HG03064 (cell line): ENCODE data around the gene UBE2O.

ENCODE experiments used
- ATAC-seq: cut with Tn5 transposase; IDR thresholded peaks from one replicate; pipeline ENCODE4 v1.9.1; 2021; ENCODE audit warnings: low read depth; ENCODE audit not compliant: unreplicated experiment

Gene UBE2O

GRCh38 chr17:76398523-76399174 is 54.3 kb downstream of the UBE2O start:
- ATAC-seq = no peak

- ATAC-seq = no peak
These were observed 55.0 kb downstream of the UBE2O start for GRCh38 chr17:76397687-76398522.

GRCh38 chr17:76397184-76397583 is 55.8 kb downstream of the UBE2O start:
- no peak for ATAC-seq

DNA sequence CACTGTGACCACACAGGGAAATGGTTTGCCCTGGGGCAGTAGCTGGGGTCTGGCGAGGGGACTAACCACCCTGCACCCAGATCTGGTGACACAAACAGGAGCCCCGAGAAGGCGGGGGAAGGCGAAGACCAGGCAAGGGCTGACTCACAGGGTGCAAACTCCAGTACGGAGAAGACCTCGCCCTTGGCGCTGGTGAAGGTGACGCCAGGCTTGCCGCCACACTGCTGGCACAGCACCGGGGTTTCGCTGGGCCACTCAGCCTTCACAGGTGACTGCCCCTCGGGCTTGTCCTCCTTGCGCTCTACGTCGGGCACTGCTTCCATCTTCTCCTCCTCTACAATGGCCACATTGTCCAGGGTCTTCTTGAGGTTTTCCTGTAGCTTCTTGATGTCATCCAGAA is 57.0 kb downstream of the UBE2O start:
- ATAC-seq = no peak

- no peak for ATAC-seq
These were observed 58.8 kb downstream of the UBE2O start for GRCh38 chr17:76394166-76394565.

DNA sequence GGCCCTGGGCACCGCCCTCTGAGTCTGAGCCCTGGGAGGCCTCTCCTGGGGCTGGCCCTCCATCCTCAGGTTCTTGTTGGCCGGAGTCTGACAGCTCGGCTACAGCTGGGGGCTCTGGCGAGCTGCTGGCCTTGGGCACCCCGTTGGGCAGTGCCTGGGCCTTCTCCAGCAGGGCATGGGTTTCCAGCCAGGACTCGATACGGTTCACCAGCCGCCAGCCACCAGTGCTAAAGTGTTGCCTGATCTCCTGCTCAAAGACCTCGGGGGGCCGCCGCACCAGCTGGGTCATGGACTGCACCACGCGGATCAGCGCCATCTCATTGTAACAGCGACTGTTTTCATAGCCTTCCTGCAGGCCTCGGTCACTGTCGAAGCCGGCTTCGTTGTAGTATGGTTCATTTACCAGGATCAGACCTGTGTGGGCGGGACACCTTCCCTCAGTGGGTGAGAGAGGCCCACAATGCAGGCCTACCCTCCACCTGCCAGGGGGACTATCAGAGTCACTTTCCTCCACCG is 61.7 kb downstream of the UBE2O start:
- no peak for ATAC-seq

GRCh38 chr17:76390003-76390421 is 62.9 kb downstream of the UBE2O start:
- ATAC-seq = no peak

GRCh38 chr17:76388966-76389888 is 63.7 kb downstream of the UBE2O start:
- ATAC-seq = no peak

DNA sequence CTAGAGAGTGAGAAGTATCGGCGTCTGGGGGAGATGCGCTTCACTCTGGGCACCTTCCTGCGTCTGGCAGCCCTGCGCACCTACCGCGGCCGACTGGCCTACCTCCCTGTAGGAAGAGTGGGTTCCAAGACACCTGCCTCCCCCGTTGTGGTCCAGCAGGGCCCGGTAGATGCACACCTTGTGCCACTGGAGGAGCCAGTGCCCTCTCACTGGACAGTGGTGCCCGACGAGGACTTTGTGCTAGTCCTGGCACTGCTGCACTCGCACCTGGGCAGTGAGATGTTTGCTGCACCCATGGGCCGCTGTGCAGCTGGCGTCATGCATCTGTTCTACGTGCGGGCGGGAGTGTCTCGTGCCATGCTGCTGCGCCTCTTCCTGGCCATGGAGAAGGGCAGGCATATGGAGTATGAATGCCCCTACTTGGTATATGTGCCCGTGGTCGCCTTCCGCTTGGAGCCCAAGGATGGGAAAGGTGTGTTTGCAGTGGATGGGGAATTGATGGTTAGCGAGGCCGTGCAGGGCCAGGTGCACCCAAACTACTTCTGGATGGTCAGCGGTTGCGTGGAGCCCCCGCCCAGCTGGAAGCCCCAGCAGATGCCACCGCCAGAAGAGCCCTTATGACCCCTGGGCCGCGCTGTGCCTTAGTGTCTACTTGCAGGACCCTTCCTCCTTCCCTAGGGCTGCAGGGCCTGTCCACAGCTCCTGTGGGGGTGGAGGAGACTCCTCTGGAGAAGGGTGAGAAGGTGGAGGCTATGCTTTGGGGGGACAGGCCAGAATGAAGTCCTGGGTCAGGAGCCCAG is 65.8 kb downstream of the UBE2O start:
- ATAC-seq = no peak

DNA sequence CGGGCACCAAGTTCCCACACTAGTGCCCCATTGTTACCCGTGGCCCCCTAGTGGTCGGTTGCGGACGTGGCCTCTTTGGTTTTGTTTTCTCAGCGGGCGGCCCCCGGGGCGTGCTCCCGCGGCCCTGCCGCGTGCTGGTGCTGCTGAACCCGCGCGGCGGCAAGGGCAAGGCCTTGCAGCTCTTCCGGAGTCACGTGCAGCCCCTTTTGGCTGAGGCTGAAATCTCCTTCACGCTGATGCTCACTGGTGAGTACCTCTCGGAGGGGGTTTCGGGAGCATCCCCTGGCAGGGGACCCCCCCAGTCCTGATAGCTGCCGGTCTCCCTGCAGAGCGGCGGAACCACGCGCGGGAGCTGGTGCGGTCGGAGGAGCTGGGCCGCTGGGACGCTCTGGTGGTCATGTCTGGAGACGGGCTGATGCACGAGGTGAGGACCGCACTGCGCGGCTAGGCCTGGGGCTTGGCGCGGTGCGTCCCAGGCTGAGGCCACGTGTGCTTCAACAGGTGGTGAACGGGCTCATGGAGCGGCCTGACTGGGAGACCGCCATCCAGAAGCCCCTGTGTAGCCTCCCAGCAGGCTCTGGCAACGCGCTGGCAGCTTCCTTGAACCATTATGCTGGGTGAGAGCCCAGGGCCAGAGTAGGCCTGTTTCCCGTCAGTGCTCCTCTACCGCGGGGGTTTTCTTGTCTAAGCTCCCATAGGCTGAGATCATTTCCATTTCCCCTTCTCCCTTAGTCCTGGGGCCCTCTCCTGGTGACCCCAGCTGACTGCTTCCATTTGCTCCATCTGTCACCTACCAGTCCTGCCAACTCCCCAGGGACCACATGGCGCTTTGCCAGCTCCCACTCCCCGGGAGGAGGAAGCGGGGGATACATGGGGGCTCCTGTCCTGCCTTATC is 66.8 kb downstream of the UBE2O start:
- no peak for ATAC-seq

DNA sequence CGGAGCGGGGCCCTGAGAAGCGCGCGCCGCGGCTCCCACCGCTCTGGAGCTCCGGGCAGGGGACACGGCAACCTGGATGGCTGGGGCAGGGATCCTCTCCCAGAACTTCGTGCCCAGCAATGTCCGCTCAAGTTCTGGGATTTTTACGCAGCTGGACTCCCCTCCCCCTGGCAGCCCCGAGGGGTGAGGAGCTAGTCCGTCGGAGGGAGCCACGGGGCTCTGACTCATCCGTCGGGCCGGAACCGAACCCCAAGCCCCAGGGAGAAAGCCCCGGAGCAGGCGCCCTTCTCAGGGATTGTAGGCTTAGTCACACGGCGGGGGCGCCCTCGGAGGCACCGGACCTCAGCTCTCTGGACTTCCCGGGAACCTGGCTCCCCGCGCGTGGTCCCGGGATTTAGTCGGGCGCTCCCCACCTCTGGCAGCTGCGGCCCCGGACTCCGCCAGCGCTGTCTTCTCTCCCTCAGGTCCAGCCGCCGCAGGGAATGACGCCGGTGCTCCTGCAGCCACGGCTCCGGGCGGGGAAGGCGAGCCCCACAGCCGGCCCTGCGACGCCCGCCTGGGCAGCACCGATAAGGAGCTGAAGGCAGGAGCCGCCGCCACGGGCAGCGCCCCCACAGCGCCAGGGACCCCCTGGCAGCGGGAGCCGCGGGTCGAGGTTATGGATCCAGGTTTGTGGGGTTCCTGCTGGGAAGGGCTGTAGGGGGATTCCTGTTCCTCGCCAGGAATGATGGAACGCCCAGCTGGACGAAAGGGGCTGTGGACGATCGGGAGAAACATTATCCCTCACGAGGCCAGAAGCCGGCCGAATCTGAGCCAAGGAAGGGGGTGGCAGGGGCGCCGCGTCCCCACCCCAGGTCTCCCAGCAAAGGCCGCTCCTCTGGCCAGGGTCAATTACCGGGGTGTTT is 67.7 kb downstream of the UBE2O start:
- ATAC-seq = no peak

DNA sequence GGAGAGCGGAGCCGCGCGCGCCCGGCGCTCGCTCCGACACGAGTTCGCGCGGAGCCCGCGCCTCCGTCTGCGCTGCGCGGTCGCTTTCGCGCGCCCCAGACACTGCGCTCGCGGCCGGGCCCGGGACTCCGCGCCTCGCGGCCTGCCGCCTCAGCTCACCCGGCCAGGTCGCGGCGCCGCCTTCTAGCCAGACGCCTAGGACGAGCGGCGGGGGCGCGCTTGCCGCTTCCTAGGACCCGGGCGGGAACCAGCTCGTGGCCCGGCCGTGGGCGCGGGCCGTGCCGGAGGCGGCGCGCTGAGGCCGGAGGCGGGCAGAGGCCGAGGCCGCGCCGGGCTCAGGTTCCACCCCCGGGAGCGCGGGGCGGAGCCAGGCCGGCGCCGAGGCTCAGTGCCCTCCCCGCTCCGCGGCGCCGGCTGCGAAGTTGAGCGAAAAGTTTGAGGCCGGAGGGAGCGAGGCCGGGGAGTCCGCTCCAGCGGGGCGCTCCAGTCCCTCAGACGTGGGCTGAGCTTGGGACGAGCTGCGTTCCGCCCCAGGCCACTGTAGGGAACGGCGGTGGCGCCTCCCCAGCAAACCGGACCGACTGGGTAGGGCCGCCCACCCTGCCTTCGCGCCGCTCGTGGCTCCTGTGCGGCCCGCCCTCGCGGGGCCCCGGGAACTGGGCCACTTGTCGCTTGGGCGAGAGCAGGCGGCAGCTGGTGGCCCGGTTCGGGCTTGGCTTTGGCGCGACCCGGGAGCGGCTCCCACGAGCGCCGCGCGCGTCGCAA is 68.5 kb downstream of the UBE2O start, which contains the start of gene SPHK1:
Gene SPHK1 (plus strand): TSS at position 388 of the 765 bp plus-strand sequence. CDS start 1,036 bp downstream, outside the sequence.
- no peak for ATAC-seq

GRCh38 chr17:76383546-76384221 is 69.3 kb downstream of the UBE2O start:
- ATAC-seq = no peak

DNA sequence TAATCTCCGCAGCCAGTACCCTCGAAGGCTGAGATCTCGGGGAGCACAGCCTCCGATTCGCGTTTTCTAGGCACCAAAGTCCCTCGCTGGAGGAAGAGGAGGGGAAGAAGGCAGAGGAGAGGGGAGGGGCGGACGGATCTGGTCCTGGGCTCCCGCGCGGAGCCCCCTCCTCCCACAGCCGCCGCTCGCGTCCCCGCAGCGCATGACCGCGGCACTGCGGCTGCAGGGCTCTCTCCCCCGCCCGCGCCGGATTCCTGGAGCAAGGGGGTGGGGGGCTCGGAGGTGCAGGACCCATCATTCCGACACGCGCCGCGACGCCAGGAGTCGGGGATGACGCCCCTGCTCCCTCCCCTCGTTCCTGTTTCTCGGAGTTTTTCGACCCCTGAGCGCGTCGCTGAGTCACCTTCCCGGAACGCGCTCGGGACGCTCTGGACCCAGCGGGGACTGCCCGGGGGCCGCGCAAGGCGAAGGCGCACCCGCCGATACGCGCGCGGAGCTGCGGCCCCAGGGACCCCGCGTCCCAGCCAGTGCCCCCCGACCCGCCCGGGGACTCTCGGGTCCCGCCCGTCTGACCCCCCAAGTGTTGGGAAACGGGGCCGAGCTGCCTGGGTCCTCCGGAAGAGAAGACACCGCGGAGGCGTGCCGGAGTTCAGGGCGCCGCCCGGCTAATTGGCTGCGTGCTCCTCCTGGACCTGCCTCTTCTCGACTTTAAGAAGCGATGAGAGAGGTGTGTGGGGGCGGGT is 70.0 kb downstream of the UBE2O start:
- ATAC-seq = no peak

- no peak for ATAC-seq
These were observed 70.6 kb downstream of the UBE2O start for GRCh38 chr17:76382351-76382802.
